Fibroblast of lung (primary cell): ENCODE results near the gene SCAF8.

Experiments used
- CTCF ChIP-seq, 2 donors: IDR thresholded peaks in 1 of 2; conservative IDR thresholded peaks in 1 of 2; 1 replicate in 1 of 2; 2 replicates in 1 of 2; pipeline ENCODE4 v1.5.1; 2011 to 2012; ENCODE audit warnings: low read length in 2 of 2, control low read depth in 1 of 2, inconsistent platforms in 1 of 2, low read depth in 1 of 2, mild to moderate bottlenecking in 1 of 2
- EZH2 ChIP-seq: IDR thresholded peaks from 2 replicates; pipeline ENCODE4 v1.5.1; 2012; ENCODE audit warnings: low read length, control low read depth, mild to moderate bottlenecking; ENCODE audit errors: missing control alignments

GRCh38 chr6:154847318-154847717, 114.1 kb downstream of the SCAF8 start:
- TF ChIP-seq CTCF (conservative IDR thresholded peaks at IDR 0.05 in 1 of 2, IDR thresholded peaks at IDR 0.05 in 1 of 2; ENCODE audit: low read depth in 1 of 2, low read length in 2 of 2) (no peak), EZH2 (no peak)
